GM21619 (cell line): ENCODE data around the gene CD46.

Experiments
- ATAC-seq: cut with Tn5 transposase; IDR thresholded peaks from one replicate; pipeline ENCODE4 v1.9.1; 2021; ENCODE audit not compliant: unreplicated experiment

Gene CD46

DNA sequence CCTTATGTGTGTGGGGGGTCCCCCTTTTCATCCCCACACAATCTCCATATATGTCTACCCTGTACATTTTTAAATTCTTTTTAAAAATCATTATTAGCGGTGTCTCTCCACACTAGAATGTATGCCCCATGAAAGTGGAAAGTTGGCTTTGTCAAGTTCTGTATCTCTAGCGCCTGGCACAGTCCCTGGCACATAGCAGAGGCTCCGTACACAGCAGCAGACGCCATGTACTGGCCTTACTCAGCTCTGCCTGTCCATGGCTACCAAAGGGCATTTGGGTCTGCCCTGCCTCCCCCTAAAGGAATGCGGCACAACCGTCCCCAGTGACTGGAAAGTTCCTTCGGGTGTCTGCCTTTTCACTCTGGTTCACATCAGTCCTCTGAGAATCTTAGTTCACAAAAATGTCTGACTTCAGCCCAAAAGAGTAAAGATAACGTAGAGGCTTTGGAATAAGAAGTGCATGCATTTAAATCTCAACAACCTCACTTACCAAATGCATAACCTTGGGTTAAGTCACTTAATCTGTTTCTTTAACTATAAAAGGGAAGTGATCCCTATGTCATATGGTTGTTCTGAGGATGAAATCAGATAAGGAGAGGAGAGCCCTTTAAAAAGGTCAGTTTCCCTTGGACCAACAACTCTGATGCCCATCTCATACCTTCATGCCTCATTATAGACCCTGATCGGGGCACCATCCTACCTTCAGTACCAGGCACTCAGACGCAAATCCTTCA lies 61.1 kb downstream of the CD46 start:
- ATAC-seq = no peak

DNA sequence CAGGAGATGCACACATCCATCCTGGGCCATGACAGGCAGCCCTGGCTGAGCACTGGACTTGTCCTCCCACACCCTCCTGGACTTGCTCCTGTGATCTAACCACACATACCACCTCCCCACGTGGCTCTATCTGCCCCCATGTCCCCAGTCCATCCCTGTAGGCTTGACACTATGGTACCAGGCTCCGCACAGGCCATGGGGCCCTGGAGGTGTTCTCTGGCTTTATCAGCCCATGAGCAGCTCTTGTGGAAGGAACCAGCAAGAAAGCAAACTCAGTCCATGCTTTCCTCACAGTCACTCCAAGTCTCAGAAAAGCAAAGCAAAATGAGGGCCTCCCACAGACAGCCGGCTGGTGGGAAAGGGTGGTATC lies 61.6 kb downstream of the CD46 start:
- ATAC-seq = no peak

DNA sequence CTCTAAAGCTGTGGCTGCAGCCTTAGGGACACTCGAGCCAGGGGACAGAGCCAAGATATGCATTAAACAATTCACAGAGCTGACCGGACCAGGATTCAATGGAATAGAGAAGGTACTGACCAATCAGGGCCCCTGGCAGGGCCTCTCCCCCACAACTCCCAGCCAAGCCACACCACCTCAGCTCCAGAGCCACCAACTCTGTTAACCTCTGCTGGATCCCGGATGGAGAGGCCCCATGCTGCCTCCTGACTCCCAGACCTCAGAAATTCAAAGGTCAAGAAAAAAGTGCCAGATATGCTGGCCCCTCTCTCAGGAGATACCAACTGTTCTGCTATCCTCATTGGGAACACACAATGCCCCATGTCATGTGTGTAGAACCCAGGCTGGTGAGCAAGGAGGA lies 62.1 kb downstream of the CD46 start:
- no peak for ATAC-seq

DNA sequence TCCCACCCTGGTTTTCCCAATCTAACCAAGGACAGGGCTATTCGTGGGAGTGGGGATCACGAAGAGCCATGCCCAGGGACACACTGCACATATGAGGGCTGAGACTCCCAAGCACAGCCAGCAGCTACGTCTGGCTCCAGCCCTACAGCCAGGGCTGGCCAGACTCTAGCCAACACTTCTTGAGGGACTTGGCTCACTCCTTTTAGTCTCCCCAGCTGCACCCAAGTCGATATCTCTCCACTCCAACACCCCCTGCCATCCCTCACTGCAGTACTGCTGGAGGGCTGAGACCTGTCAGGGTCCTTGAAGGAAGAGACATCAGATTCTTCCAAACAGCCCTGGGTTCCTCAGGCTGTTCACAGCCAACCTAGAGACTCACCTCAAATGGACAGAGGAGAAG lies 62.6 kb downstream of the CD46 start:
- ATAC-seq = no peak

DNA sequence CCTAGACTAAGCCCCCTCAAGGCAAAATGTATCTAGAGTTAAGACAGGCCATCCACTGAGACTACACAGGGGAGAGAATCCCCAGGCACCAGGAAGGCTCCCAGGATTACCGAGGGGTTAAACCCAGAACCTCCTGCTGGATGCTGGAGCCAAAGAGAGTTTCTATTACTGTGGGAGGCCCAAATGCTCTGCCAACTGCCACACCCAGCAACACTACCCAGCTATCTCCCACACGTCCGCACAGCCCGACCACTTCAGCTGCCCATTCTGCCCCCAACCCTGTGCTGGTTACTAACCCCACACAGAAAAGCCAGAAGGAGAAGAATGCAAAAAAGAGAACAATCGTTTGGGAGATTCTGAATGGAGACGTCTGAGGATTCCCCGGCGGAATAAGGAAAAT lies 63.6 kb downstream of the CD46 start:
- no peak for ATAC-seq

DNA sequence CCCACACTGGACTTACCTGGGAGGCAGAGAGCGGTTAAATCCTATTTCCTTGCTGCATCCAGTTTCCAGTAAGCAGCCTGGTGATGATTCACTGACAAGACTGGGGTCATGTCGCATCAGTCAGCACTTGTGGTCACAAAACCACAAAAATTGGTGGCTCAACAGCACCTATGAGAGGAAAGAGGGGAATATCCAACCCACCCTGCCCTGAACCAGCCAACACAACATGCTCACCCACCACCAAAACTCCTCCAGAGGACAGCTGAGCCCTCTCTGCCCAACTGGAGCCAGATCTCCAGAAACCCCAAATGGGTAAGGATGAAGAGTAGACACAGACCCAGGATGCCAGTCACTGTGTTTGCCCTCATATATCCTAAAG lies 64.0 kb downstream of the CD46 start:
- no peak for ATAC-seq

DNA sequence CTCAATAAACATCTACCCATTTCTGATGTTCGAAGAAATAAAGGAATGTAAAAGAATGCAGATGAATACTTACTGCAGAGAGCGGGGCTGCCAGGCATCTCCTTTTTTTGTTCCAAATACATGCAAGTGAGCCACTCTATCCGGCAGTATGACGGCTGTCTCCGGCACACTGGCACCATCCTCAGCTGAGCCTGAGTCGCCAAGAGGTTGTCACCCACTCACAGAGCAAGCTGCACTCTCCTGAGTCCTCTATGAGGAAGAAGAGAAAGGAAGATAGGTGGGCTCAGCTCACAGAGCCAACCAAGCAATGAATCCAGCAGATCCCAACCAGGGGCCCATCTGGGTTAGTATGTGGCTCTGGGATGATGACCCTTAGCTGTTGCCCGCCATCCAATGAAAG lies 65.3 kb downstream of the CD46 start:
- ATAC-seq = no peak

DNA sequence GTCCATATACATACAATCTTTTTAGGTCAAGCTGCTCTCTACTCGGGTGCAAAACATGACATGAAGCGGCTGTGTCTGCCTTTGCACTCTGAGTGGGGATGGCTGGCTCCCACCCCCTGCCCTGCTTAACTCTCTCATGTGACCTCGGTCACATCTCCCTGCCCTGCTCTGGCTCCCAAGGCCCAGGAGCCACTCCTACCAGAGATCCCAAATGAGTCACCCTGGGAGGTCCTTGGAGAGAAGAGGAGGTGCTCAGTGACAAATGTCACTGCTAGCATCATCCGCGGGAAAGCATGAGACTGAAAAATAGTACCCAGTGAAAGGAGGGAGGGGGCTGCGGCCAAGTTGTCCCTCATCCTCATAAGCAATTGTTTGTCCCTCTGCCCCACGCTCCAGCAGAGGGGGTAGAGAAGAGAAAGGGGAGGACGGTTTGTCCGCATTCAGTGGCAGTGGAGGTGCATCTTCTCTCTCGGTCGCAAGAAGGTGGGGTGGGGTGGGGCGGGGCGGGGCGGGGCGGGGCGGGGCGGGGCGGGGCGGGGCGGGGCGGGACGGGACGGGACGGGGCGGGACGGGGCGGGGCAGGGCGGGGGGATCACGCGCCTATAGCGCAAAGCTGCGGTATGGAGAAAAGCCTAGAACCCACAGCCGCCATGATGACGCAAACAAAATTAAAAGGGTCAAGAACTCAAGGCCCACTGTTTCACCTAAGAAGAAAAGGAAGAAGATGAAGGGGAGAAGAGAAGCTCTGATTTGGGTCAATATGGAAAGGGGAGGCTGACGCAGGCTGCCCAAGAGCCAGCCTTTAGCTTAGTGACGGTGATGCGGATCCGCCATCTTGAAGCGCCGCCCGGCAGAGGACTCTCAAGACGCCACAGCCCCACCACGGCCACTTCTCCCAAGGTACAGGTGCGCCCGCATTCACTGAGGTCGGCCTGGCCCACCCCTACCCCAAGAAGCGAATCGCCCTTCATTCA lies 66.2 kb downstream of the CD46 start:
- no peak for ATAC-seq

DNA sequence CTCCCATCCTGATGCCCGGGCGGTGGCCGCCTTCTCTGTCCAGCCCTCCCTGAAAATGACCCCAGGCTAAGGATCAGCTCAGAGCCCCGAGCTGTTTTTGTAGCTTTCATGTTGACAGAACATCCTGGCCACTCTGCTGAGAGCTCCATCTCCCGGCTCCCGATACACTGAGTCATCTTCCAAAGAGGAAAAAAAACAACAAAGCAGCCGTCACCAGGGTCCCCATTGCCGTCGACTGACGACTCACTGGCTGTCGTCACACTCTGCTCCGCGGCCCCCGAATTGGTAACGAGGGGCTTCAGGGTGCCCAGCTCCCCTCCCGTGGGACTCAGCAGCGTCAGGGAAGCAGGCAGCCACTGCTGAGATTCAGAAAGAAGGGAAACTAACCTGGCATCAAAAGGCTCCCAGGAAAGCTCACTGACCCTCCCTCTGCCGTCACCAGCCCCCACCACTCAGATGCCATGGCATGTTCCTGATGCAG lies 67.2 kb downstream of the CD46 start:
- ATAC-seq = no peak

DNA sequence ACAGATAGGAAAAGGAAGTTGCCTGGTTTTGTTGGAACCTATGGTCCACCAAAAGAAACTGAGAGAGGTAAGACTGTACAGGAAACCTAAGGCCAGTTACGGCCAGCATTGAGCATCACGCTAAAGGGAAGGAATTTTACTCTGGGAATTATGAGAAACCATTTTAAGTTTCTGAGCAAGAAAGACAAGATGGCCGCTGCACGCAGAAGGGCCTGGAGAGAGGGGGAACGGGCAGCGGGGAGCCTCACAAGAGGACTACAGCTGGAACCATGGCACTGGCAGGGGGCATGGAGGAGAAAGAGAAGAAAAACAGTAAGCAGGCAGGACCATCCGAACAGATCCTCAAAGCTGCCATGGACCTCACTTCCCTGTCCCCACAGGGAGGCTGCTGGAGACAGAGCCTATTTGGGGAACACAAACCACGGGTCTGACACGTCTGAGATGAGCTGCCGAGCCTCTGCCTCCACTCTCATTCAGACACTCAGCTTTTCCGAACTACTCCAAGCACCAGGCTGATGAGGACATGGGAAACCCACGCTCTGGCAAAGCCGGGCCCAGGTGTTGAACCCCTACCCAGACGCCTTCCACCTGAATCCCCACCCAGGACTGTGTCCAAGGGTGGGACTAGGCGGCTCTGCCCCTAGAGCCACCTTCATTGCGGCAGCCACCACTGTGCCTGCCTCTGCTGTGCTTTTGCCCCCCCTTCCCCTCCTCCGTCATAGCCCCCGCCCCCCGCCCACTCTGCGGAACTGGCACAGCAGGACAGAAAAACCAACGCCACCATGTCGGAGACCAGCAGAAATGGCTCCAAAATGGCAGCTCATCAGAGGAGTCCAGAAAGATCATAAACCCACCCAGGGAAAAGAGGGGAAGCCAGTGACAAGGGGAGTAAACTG lies 69.0 kb downstream of the CD46 start:
- ATAC-seq = no peak

DNA sequence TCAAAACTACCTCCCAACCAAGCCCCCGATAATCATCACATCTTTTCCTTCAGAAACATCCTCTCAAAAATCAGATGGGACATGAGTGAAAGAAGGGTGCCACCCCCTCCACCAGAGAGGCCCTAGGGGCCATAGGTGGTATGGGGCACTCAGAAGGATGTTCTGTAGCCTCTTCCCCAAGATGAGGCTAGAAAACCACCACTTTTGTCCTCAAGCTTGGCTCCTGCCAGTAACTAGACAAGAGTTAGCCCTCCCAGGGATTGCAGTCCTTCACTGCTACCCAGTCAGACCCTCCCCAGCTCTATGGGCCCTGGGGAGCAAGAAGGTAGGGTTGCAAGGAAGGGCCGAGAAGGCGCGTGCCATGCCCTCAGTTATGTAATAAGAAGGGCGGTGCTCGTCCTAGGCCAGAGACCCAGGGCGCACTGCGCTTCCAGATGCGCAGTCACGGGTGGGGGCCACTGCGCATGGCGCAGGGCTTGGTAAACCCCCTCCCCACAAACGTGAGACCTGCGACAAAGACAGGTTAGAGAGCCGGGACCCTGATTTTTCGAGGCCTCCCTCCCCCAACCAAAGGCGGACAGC lies 69.7 kb downstream of the CD46 start:
- no peak for ATAC-seq

DNA sequence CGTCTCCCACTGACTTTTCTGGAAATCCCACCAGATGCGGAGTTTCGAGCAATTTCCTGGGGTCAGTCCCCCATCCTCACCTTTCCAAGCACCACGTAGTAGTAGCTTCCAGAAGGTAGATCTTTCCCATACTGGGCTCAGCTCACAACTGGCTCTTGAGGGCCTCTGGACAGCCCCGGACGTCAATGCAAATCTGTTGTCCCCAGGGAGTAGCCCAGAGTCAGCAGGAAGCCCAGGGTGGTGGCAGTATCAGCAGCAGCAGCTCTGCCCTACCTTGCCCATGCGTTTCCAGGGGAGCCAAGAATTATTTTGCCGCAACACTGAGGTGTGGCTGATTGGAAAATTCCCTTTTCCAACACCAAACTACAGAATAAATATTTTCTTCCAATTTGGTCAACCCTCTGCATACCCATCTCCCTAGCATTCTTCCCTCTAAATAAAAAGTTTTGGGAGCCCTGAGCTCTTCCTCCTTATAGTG lies 70.3 kb downstream of the CD46 start:
- ATAC-seq = peak; percentile 34

DNA sequence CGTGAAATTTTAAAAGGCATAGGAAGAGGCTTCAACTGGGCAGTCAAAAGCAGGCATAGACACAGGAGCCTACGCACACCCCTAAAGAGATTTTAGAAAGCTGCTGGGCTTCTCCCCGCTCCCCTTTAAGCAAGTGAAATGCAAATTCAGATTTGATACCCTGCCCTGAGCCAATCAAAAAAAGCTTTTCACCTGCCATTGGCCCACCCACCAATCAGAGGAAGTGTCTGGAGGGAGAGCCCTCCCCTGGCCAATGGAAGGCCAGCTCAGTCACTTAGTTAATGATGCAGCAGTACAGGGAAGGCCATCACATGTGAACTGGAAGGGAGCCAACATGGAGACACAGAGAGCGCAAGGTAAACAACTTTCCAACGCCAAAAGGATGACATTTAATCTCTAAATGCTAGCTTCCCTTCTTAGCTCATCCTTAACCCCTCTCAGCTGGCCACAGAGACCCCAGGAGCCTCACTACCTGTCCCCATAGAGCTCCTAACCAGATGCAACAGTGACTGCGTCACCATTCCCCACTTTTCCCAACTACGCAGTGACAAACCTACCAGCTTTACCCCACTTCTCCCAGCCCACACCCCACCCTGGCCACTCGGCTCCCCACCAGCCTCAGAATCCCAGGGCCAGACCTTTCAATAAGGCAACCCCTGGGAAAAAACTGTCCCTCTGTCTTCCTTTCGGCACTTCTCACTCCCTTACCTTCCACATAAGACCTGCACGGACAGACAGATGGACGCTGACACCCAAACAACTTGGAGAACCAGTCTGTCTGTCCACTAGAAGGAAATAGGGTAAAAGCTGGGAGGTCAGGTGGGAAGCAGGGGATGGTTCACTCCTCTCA lies 71.0 kb downstream of the CD46 start:
- peak; percentile 59 for ATAC-seq

DNA sequence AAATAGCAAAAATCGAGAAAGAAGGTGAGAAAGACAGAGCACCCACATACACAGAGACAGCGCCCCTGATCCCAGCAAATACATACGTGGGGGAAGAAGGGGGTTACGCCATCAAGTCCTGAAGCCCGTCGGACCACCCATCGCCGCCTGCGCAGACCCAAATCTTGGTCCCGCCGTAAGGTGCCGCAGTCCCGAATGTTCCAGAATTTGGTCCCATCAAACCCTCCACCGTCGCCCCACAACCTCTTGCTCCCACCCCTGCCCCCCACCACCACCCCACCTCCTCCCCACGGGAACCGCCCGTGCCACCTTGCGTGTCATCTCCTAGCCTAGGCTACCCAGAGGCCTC lies 71.7 kb downstream of the CD46 start:
- no peak for ATAC-seq

DNA sequence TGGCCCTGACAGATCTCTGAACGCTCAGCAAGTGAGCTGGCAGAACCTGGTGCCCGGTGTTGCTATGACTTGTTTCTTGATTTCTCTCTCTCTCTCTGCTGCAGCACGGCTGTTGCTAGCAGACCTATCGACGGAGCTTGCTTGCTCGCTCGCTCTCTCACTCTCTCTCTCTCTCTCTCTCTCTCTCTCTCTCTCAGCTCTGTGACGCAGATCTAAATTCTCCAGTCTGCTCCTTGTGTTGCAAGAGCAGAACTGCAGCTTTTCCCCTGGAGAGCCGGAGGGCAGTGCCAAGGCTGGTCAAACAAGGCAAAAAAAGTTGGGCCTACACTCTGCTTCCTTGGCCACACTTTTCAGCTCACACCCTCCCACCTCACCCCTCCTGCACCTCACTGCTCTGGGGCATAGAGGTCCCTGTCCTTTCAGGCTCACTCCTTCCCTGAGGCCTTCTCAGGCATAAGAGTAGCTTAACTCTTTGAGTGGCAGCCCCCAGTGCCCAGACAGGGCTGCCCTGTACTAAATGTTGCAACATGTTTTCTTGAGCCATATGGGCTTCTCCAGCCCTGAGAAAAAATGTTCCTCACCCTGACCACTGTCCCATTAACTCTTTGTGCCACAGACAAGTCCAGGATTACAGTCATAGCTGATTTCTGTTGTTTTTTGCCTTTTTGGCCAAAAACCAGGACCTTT lies 72.2 kb downstream of the CD46 start:
- ATAC-seq = peak; percentile 23

DNA sequence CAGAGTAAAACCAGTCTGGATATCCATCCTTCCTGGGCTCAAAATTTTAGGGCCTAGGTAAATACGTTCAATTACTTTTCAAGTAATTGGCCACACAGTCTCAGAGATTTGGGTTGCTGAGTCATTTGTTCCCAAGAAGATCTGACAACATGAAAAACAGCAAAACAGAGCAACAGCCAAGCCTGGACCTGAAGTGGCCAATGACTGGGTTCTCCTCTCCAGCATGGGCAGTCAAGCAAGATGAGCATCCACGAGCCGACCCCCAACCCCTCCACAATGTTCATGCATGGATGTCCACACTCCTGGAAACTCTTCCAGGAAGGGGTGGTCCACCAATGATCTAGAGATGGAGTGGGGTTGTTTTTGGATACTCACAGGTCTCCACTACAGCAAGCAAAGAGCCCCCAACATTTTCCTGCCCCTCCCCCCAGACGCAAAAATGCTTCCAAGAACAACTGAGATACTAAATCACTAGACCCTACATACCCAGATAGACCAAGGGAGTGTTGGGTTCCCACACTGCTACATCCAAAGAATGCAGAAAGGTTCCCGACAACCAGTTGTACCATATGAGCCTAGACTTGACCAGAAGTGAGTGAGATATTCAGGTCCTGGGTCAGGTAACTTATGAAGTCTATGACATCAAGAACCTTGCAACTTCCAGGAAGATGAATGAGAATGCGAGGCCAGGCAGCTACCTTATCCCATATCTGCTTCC lies 73.0 kb downstream of the CD46 start:
- ATAC-seq = no peak

DNA sequence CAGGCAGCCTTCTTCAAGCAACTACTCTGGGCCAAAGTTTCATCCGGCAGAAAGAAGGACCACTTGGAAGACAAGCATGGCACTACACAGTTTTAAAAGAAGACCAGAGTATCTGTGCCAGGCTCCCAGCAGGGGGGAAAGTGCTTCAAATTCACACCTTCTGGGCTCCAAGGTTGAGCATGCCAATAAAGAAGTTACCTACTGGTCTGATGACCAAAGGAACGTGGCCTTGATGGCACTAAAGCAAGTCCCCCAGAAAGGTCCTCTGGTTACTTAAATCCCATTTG lies 73.5 kb downstream of the CD46 start:
- no peak for ATAC-seq

DNA sequence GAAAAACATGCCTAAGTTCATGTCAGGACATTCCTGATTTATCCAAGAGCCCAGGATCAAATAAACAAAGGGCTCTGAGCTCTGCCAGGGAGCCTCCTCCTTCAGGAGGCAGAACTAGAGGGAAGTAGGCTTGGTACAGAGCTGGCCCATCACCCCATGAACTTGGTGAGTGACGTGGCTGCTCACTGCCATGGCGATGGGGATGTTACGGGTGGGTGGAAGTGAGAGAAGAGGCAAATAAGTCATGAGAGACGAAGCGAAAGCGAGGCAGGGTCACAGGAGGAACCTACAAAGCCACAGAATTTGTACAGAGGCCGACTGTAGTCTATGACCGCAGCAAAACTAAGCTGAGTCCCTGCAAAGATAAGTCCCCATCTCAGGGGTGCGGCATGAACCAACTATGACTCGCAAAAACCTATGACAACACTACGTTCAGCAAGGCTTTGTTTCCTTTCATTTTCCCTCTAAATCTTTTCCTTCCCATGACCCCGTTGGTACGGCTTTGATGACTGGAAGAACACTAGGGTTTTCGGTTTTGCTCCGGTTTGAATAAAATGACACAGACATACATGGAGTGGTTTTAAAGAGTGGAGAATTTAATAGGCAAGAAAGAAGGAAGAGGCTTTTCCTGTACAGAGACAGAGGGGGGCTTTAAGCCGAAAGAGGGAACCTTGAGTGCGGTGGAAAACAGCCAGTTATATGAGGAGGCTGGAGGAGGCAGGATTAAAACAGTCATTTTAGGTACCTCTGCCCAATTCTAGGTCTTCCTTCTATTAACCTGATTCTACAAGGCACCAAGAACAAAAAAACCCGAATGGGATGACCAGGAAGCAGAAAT lies 74.1 kb downstream of the CD46 start:
- ATAC-seq = peak; percentile 67
